Astrocyte (in vitro differentiated cells and primary cell): Measurements from ENCODE around the gene FCMR. TPM values are rescaled to one million over a fixed set of nuclear protein-coding genes. Genes with fewer than 3 reads are reported as not detected.

Source experiments
- DNase-seq: peaks from one replicate; pipeline ENCODE4 v3.0.0-alpha.2; 2010; ENCODE audit warnings: low read depth
- FAIRE-seq: peaks from 2 replicates; lab custom pipeline; 2011; peaks lifted over from hg19 to GRCh38; lab: Jason Lieb, UNC
- H2AFZ ChIP-seq: 2 replicates; pipeline ENCODE4 v1.6.0; 2012; ENCODE audit warnings: low read depth, low read length, inconsistent platforms
- H3K27ac ChIP-seq: 2 replicates; pipeline ENCODE4 v1.5.1; 2011; ENCODE audit warnings: low read depth, low read length, inconsistent platforms
- H3K27me3 ChIP-seq: 2 replicates; pipeline ENCODE4 v1.6.0; 2011; ENCODE audit warnings: low read length, inconsistent platforms; ENCODE audit not compliant: insufficient read depth
- H3K36me3 ChIP-seq: 2 replicates; pipeline ENCODE4 v1.5.1; 2011; ENCODE audit warnings: low read length, inconsistent platforms; ENCODE audit not compliant: insufficient read depth
- H3K4me1 ChIP-seq: 2 replicates; pipeline ENCODE4 v1.5.1; 2011; ENCODE audit warnings: low read length, inconsistent platforms; ENCODE audit not compliant: insufficient read depth
- H3K4me2 ChIP-seq: 2 replicates; pipeline ENCODE4 v1.6.0; 2012; ENCODE audit warnings: low read length, inconsistent platforms
- H3K4me3 ChIP-seq: 2 replicates; pipeline ENCODE4 v1.5.1; 2011; ENCODE audit warnings: low read depth, mild to moderate bottlenecking, low read length, inconsistent platforms; ENCODE audit not compliant: insufficient read depth
- H3K79me2 ChIP-seq: 2 replicates; pipeline ENCODE4 v1.6.0; 2012; ENCODE audit warnings: mild to moderate bottlenecking, low read length, inconsistent platforms; ENCODE audit not compliant: insufficient read depth
- H3K9ac ChIP-seq: 2 replicates; pipeline ENCODE4 v1.6.0; 2012; ENCODE audit warnings: mild to moderate bottlenecking, low read length, inconsistent platforms
- H3K9me3 ChIP-seq: 2 replicates; pipeline ENCODE4 v1.5.1; 2012; ENCODE audit warnings: low read depth, mild to moderate bottlenecking, low read length, inconsistent platforms; ENCODE audit not compliant: insufficient read depth
- H4K20me1 ChIP-seq: 2 replicates; pipeline ENCODE4 v1.6.0; 2012; ENCODE audit warnings: low read length, inconsistent platforms; ENCODE audit not compliant: insufficient read depth
- H3K27ac Mint-ChIP-seq: one replicate; pipeline ENCODE4 v1.8.0; 2021; ENCODE audit warnings: mild to moderate bottlenecking, mixed read lengths; ENCODE audit not compliant: unreplicated experiment
- H3K27me3 Mint-ChIP-seq: one replicate; pipeline ENCODE4 v1.8.0; 2021; ENCODE audit warnings: low read depth, mixed read lengths; ENCODE audit not compliant: unreplicated experiment
- H3K36me3 Mint-ChIP-seq: one replicate; pipeline ENCODE4 v1.8.0; 2021; ENCODE audit warnings: low read depth, mixed read lengths; ENCODE audit not compliant: unreplicated experiment
- H3K4me1 Mint-ChIP-seq: one replicate; pipeline ENCODE4 v1.8.0; 2021; ENCODE audit warnings: low read depth, mixed read lengths; ENCODE audit not compliant: unreplicated experiment
- H3K4me3 Mint-ChIP-seq: one replicate; pipeline ENCODE4 v1.8.0; 2021; ENCODE audit warnings: mild to moderate bottlenecking, moderate library complexity, mixed read lengths; ENCODE audit not compliant: unreplicated experiment
- H3K9me3 Mint-ChIP-seq: one replicate; pipeline ENCODE4 v1.8.0; 2021; ENCODE audit warnings: mild to moderate bottlenecking, mixed read lengths; ENCODE audit not compliant: unreplicated experiment
- CTCF ChIP-seq: IDR thresholded peaks from 2 replicates; pipeline ENCODE4 v1.5.1; 2011; ENCODE audit warnings: low read depth, mild to moderate bottlenecking, inconsistent platforms, low read length, moderate library complexity; ENCODE audit not compliant: insufficient read depth
- EZH2 ChIP-seq: IDR thresholded peaks from 2 replicates; pipeline ENCODE4 v1.6.1; 2012; ENCODE audit warnings: mild to moderate bottlenecking, low read length, inconsistent platforms; ENCODE audit not compliant: insufficient read depth
- total RNA-seq: library from RNA; stranded (reverse); gene quantifications from 2 replicates; pipeline ENCODE4 v1.2.1, GENCODE V29; 2021

FCMR gene
- total RNA-seq, 1 donor from 2014 or later: 0.73 TPM

- Histone ChIP-seq H3K4me2 (no peak overlapping the region), H3K27ac (no peak overlapping the region), H2AFZ (no peak overlapping the region), H3K9me3 (no peaks in the 10 kb centered on the region), H4K20me1 (no peaks in the 10 kb centered on the region), H3K4me1 (no peaks in the 10 kb centered on the region), H3K27me3 (peaks cover 24% of the 10 kb centered on the region), H3K79me2 (no peaks in the 10 kb centered on the region), H3K4me3 (no peak overlapping the region), H3K9ac (no peak overlapping the region), H3K36me3 (no peaks in the 10 kb centered on the region)
- FAIRE-seq: no peak
- Mint-ChIP-seq H3K4me1 (peaks cover 3% of the 10 kb centered on the region), H3K27me3 (peaks cover 55% of the 10 kb centered on the region), H3K4me3 (no peak overlapping the region), H3K27ac (no peak overlapping the region), H3K36me3 (peaks cover 2% of the 10 kb centered on the region), H3K9me3 (peaks cover 2% of the 10 kb centered on the region)
- DNase-seq: peak; percentile 43
- TF ChIP-seq CTCF: peak; percentile 86
- no peak for TF ChIP-seq EZH2
Measured at GRCh38 chr1:206911064-206911663, 10.6 kb downstream of the FCMR start.

- Histone ChIP-seq H4K20me1 (no peaks in the 10 kb centered on the region), H3K79me2 (no peaks in the 10 kb centered on the region), H3K27ac (no peak overlapping the region), H3K9ac (no peak overlapping the region), H3K36me3 (no peaks in the 10 kb centered on the region), H2AFZ (peak overlapping the region; percentile 62), H3K4me1 (peaks cover 6% of the 10 kb centered on the region), H3K4me3 (peak overlapping the region; percentile 35), H3K9me3 (no peaks in the 10 kb centered on the region), H3K4me2 (peak overlapping the region; percentile 80), H3K27me3 (peaks cover 16% of the 10 kb centered on the region)
- FAIRE-seq (no peak), DNase-seq (no peak)
- Mint-ChIP-seq H3K36me3 (peaks cover 2% of the 10 kb centered on the region), H3K27ac (no peak overlapping the region), H3K4me1 (peaks cover 14% of the 10 kb centered on the region), H3K9me3 (peaks cover 2% of the 10 kb centered on the region), H3K27me3 (peaks cover 44% of the 10 kb centered on the region), H3K4me3 (peak overlapping the region; percentile 65)
- TF ChIP-seq CTCF: no peak
- TF ChIP-seq EZH2: no peak
Measured at GRCh38 chr1:206909883-206910318, 11.8 kb downstream of the FCMR start.

- Mint-ChIP-seq H3K27me3 (peaks cover 40% of the 10 kb centered on the region), H3K4me1 (peaks cover 19% of the 10 kb centered on the region), H3K9me3 (peaks cover 2% of the 10 kb centered on the region), H3K4me3 (peak overlapping the region; percentile 73), H3K27ac (no peak overlapping the region), H3K36me3 (peaks cover 2% of the 10 kb centered on the region)
- Histone ChIP-seq H3K9ac (no peak overlapping the region), H2AFZ (peak overlapping the region; percentile 62), H3K4me1 (peaks cover 9% of the 10 kb centered on the region), H3K4me2 (peak overlapping the region; percentile 80), H3K27ac (no peak overlapping the region), H4K20me1 (no peaks in the 10 kb centered on the region), H3K36me3 (no peaks in the 10 kb centered on the region), H3K4me3 (peak overlapping the region; percentile 35), H3K27me3 (peaks cover 13% of the 10 kb centered on the region), H3K79me2 (no peaks in the 10 kb centered on the region), H3K9me3 (no peaks in the 10 kb centered on the region)
- no peak for DNase-seq
- TF ChIP-seq EZH2: peak; percentile 40
- TF ChIP-seq CTCF: no peak
- no peak for FAIRE-seq
Measured at GRCh38 chr1:206909161-206909882, 12.4 kb downstream of the FCMR start.
